ENCODE data around the gene ARMC12. TPM values are rescaled to one million over a fixed set of nuclear protein-coding genes. Genes with fewer than 3 reads are reported as not detected.

ARMC12 gene
- total and polyA plus RNA-seq, 12 donors: 0.29 to 44.7 (median 1.2) TPM; not detected in 1

DNA sequence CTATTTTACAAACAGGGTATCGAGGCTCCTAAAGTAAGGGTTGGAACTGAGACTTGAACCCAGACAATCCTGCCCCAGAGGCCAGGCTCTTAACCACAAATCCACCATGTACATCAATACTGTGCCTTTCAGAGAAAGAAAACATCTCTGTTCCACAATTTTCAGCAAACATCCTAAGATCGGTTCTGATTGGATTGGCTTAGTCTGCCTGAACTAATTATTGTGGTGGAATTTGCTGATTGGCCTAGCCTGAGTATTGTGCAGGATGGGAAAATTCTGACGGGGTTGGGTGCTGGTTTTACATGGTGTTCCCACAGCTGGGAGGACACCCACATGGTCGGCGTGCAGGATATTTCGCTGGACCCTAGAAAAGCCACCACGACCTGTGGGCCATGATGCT, 43.9 kb downstream of the ARMC12 start, which contains the start of gene CLPSL1:
Gene CLPSL1, plus strand, starts transcription at position 301 of the 400 bp plus-strand sequence. Its CDS starts 92 bp downstream, at position 393.
- H3K4me3 ChIP-seq: no peak within 1 kb of the TSS
- intact Hi-C loops (cut with DNase I): no loop called here
- no peak for DNase-seq
- TF ChIP-seq POLR2A (IDR thresholded peaks at IDR 0.05): no peak
- TF ChIP-seq CTCF (IDR thresholded peaks at IDR 0.05): no peak
- H3K27ac ChIP-seq: no peak within 1 kb of the TSS
- peaks cover 9% of the 10 kb centered on the region for H3K27me3 ChIP-seq
- peaks cover 6 to 7% of the 10 kb centered on the region in 2 donors for H3K4me1 ChIP-seq (replicated peaks in 1 of 2)
- 82 to 88% (median 83%) methylated on average over 4 to 7 of the region's 7 CpGs for WGBS, 4 donors
- H3K36me3 ChIP-seq (replicated peaks in 1 of 2): no peaks in the 10 kb centered on the region
- no peaks in the 10 kb centered on the region for H3K9me3 ChIP-seq (replicated peaks in 1 of 3)

GRCh38 chr6:35781290-35781689, 44.5 kb downstream of the ARMC12 start:
- peaks cover 4 to 5% of the 10 kb centered on the region in 2 donors for H3K4me1 ChIP-seq (replicated peaks in 1 of 2)
- no peaks in the 10 kb centered on the region for H3K36me3 ChIP-seq (replicated peaks in 1 of 2)
- intact Hi-C loops (cut with DNase I): no loop called here
- 92 to 97% (median 92%) methylated on average over 2 of the region's 2 CpGs for WGBS, 4 donors
- H3K9me3 ChIP-seq (replicated peaks in 1 of 3): no peaks in the 10 kb centered on the region
- H3K27ac ChIP-seq: no peak overlapping the region
- TF ChIP-seq POLR2A (IDR thresholded peaks at IDR 0.05): no peak
- TF ChIP-seq CTCF (IDR thresholded peaks at IDR 0.05): no peak
- no peak overlapping the region for H3K4me3 ChIP-seq
- DNase-seq: no peak
- peaks cover 4% of the 10 kb centered on the region for H3K27me3 ChIP-seq

GRCh38 chr6:35782424-35782823, 45.6 kb downstream of the ARMC12 start:
- no peaks in the 10 kb centered on the region for H3K4me1 ChIP-seq (replicated peaks in 1 of 2)
- peaks cover 8% of the 10 kb centered on the region for H3K27me3 ChIP-seq
- TF ChIP-seq POLR2A (IDR thresholded peaks at IDR 0.05) (no peak), CTCF (IDR thresholded peaks at IDR 0.05) (no peak)
- 55 to 65% (median 61%) methylated on average over 3 of the region's 3 CpGs for WGBS, 4 donors
- no peaks in the 10 kb centered on the region for H3K36me3 ChIP-seq (replicated peaks in 1 of 2)
- peak in 1 of 7 donors; percentile 84 for DNase-seq
- H3K9me3 ChIP-seq (replicated peaks in 1 of 3): no peaks in the 10 kb centered on the region
- no peak overlapping the region for H3K27ac ChIP-seq
- intact Hi-C loops (cut with DNase I): no loop called here
- no peak overlapping the region for H3K4me3 ChIP-seq

GRCh38 chr6:35784200-35784599, 47.4 kb downstream of the ARMC12 start:
- Histone ChIP-seq H3K27me3 (peaks cover 15% of the 10 kb centered on the region), H3K27ac (no peak overlapping the region), H3K4me1 (replicated peaks in 1 of 2) (no peaks in the 10 kb centered on the region), H3K4me3 (no peak overlapping the region), H3K36me3 (replicated peaks in 1 of 2) (no peaks in the 10 kb centered on the region), H3K9me3 (replicated peaks in 1 of 3) (no peaks in the 10 kb centered on the region)
- intact Hi-C loops (cut with DNase I): no loop called here
- no peak for DNase-seq
- no peak for TF ChIP-seq CTCF (IDR thresholded peaks at IDR 0.05)
- no peak for TF ChIP-seq POLR2A (IDR thresholded peaks at IDR 0.05)
- 75 to 87% (median 79%) methylated on average over 2 of the region's 2 CpGs for WGBS, 4 donors
